HepG2 (cell line): ENCODE results near the gene ZMYND8. TPM values are rescaled to one million over a fixed set of nuclear protein-coding genes. Genes with fewer than 3 reads are reported as not detected.

Source experiments
- HCFC1 ChIP-seq: fragments of 150-350 bp; IDR thresholded peaks from 2 replicates; pipeline ENCODE4 v1.6.1; 2014; ENCODE audit warnings: low read depth, low read length
- KAT8 ChIP-seq: IDR thresholded peaks from 2 replicates; pipeline ENCODE4 v1.6.1; 2016; ENCODE audit warnings: missing genetic modification reagents, missing compliant biosample characterization
- KLF15 ChIP-seq: sonication (generic); formaldehyde crosslinking; IDR thresholded peaks from 2 replicates; pipeline ENCODE4 v1.8.1; 2023; ENCODE audit warnings: borderline replicate concordance, mild to moderate bottlenecking, inconsistent platforms, missing genetic modification reagents, mixed read lengths
- MAFF ChIP-seq: IDR thresholded peaks from 2 replicates; pipeline ENCODE4 v1.6.1; 2011; ENCODE audit warnings: low read depth, low read length, improper control_type of control experiment
- MZF1 ChIP-seq: sonication (generic); formaldehyde crosslinking; IDR thresholded peaks from 2 replicates; pipeline ENCODE4 v1.8.1; 2023; ENCODE audit warnings: mild to moderate bottlenecking, missing genetic modification reagents, borderline replicate concordance
- NFIC ChIP-seq: IDR thresholded peaks from 2 replicates; pipeline ENCODE4 v1.6.1; 2012; ENCODE audit warnings: mild to moderate bottlenecking, low read length, inconsistent platforms
- RBFOX2 ChIP-seq: fragments of 200-400 bp; formaldehyde crosslinking; IDR thresholded peaks from 2 replicates; pipeline ENCODE4 v1.6.1; 2017; ENCODE audit warnings: low read depth, mild to moderate bottlenecking, low read length
- RFX5 ChIP-seq: IDR thresholded peaks from 2 replicates; pipeline ENCODE4 v1.6.1; 2011; ENCODE audit warnings: low read depth, low read length, improper control_type of control experiment
- SPEN ChIP-seq: sonication (generic); formaldehyde crosslinking; IDR thresholded peaks from 2 replicates; pipeline ENCODE4 v1.5.1; 2020; ENCODE audit warnings: low read depth, mild to moderate bottlenecking, missing genetic modification reagents
- TARDBP ChIP-seq: sonication (generic); formaldehyde crosslinking; IDR thresholded peaks from 2 replicates; pipeline ENCODE4 v1.8.0; 2022; ENCODE audit warnings: mild to moderate bottlenecking, missing genetic modification reagents
- ZC3H13 ChIP-seq: sonication (generic); formaldehyde crosslinking; IDR thresholded peaks from 2 replicates; pipeline ENCODE4 v1.8.1; 2023; ENCODE audit warnings: mild to moderate bottlenecking, missing genetic modification reagents, moderate library complexity
- ZFP82 ChIP-seq: sonication (generic); formaldehyde crosslinking; IDR thresholded peaks from 2 replicates; pipeline ENCODE4 v1.5.1; 2020; ENCODE audit warnings: mild to moderate bottlenecking, missing genetic modification reagents, borderline replicate concordance
- ZNF543 ChIP-seq: sonication (generic); formaldehyde crosslinking; IDR thresholded peaks from 2 replicates; pipeline ENCODE4 v1.4.0; 2020; ENCODE audit warnings: mild to moderate bottlenecking, missing genetic modification reagents
- ZNF772 ChIP-seq: sonication (generic); formaldehyde crosslinking; IDR thresholded peaks from 2 replicates; pipeline ENCODE4 v1.5.0; 2020; ENCODE audit warnings: mild to moderate bottlenecking, missing genetic modification reagents
- ZNF878 ChIP-seq: sonication (generic); formaldehyde crosslinking; IDR thresholded peaks from 2 replicates; pipeline ENCODE4 v1.8.1; 2023; ENCODE audit warnings: mild to moderate bottlenecking, missing genetic modification reagents, moderate library complexity
- ZNF891 ChIP-seq: sonication (generic); formaldehyde crosslinking; IDR thresholded peaks from 2 replicates; pipeline ENCODE4 v1.5.0; 2020; ENCODE audit warnings: mild to moderate bottlenecking, missing genetic modification reagents
- ZSCAN21 ChIP-seq: sonication (generic); formaldehyde crosslinking; IDR thresholded peaks from 2 replicates; pipeline ENCODE4 v1.8.0; 2022; ENCODE audit warnings: mild to moderate bottlenecking, missing genetic modification reagents, moderate library complexity, borderline replicate concordance
- polyA plus RNA-seq, 8 experiments: library from polyadenylated mRNA; depleted of rRNA in 3 of 8; stranded (reverse) in 7 of 8; unstranded in 1 of 8; fragments of >200 nt; fragmentation: Illumina TruSeq in 4 of 8; extraction: Trizol in 4 of 8; gene quantifications; 2 replicates each; pipeline versions ENCODE4 v1.2.1 to v1.2.3, GENCODE V29; 2011 to 2016; ENCODE audit warnings: low read depth in 4 of 8, missing spikeins in 1 of 8, mixed read lengths in 1 of 8; ENCODE audit not compliant: insufficient read depth in 1 of 8
- total RNA-seq, 5 experiments: library from RNA; depleted of rRNA; stranded (reverse); fragments of >200 nt; fragmentation: Illumina TruSeq; extraction: Trizol; gene quantifications; 2 replicates each; pipeline ENCODE4 v1.2.3, GENCODE V29; 2016; ENCODE audit warnings: low read depth in 1 of 5
- TF ChIP-seq, protein P1 (sequence below), 2 experiments: sonication (generic) in 1 of 2; formaldehyde crosslinking in 1 of 2; IDR thresholded peaks; 2 replicates each; pipeline versions ENCODE4 v1.6.1 to v1.9.0; 2014 to 2022; ENCODE audit warnings: antibody characterized with exemption in 1 of 2, borderline replicate concordance in 1 of 2, inconsistent platforms in 1 of 2, low read depth in 1 of 2, missing genetic modification reagents in 1 of 2
- TF ChIP-seq, protein P2 (sequence below): sonication (generic); formaldehyde crosslinking; IDR thresholded peaks from 2 replicates; pipeline ENCODE4 v1.4.0; 2020; ENCODE audit warnings: mild to moderate bottlenecking, missing genetic modification reagents
- TF ChIP-seq, protein P3 (sequence below): IDR thresholded peaks from 2 replicates; pipeline ENCODE4 v1.6.1; 2016; ENCODE audit warnings: low read depth, control low read depth

ZMYND8 gene
- total and polyA plus RNA-seq, 2 of the 13 experiments (the other 11 are each of a cell fraction or from before 2014, with no cell fraction given) = 53.9 to 84.7 TPM

DNA sequence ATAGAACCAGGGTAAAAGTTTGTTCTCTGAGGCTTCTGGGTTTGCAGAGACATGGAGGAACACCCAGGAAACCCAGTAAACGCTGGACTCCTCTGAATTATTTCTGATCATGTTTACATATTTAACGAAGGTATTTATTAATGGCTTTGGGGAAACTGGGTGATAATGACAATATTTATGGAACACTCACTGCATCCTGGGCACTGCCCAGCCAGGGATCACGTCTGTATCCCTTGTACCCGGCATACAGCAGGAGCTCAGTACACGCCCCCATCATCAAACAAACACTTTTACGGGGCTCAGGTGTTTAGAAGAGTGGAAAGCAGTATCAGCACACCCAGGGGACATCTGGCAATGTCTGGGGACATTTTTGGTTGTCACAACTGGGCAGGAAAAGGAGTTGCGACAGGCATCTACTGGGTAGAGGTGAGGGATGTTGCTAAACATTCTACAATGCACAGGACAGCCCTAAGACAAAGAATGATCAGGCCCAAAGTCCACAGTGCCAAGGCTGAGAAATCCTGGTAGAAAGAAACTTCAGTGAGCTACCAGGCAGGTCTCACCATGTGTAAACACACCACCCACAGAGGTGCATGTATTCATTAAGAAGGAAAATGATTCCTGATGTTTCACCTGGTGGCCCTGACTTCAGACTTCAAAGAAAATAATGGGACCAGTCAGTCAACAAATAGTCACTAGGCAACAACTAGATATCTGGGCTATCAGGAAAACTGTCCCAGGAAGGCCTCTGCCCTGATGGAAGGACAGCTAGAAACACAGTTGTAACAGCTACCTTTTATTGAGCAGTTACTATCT, 35.3 kb downstream of the ZMYND8 start (continued):
- TF ChIP-seq, protein P1, sequence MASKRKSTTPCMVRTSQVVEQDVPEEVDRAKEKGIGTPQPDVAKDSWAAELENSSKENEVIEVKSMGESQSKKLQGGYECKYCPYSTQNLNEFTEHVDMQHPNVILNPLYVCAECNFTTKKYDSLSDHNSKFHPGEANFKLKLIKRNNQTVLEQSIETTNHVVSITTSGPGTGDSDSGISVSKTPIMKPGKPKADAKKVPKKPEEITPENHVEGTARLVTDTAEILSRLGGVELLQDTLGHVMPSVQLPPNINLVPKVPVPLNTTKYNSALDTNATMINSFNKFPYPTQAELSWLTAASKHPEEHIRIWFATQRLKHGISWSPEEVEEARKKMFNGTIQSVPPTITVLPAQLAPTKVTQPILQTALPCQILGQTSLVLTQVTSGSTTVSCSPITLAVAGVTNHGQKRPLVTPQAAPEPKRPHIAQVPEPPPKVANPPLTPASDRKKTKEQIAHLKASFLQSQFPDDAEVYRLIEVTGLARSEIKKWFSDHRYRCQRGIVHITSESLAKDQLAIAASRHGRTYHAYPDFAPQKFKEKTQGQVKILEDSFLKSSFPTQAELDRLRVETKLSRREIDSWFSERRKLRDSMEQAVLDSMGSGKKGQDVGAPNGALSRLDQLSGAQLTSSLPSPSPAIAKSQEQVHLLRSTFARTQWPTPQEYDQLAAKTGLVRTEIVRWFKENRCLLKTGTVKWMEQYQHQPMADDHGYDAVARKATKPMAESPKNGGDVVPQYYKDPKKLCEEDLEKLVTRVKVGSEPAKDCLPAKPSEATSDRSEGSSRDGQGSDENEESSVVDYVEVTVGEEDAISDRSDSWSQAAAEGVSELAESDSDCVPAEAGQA (IDR thresholded peaks at IDR 0.05; ENCODE audit: low read depth) = no peak
- TF ChIP-seq, protein P1 (CRISPR knock-in tag; IDR thresholded peaks at IDR 0.05; ENCODE audit: borderline replicate concordance) = no peak
- no peak for TF ChIP-seq RBFOX2
- TF ChIP-seq ZC3H13 (CRISPR knock-in tag) = no peak
- no peak for TF ChIP-seq MAFF
- 0 out of 2 replicates have a peak, but pooled peaks have one; percentile 62 for TF ChIP-seq NFIC
- TF ChIP-seq TARDBP (CRISPR knock-in tag) = 0 out of 2 replicates have a peak, but pooled peaks have one; percentile 42
- 0 out of 2 replicates have a peak, but pooled peaks have one; percentile 9 for TF ChIP-seq HCFC1
- TF ChIP-seq ZFP82 (CRISPR knock-in tag) = no peak
- TF ChIP-seq, protein P2, sequence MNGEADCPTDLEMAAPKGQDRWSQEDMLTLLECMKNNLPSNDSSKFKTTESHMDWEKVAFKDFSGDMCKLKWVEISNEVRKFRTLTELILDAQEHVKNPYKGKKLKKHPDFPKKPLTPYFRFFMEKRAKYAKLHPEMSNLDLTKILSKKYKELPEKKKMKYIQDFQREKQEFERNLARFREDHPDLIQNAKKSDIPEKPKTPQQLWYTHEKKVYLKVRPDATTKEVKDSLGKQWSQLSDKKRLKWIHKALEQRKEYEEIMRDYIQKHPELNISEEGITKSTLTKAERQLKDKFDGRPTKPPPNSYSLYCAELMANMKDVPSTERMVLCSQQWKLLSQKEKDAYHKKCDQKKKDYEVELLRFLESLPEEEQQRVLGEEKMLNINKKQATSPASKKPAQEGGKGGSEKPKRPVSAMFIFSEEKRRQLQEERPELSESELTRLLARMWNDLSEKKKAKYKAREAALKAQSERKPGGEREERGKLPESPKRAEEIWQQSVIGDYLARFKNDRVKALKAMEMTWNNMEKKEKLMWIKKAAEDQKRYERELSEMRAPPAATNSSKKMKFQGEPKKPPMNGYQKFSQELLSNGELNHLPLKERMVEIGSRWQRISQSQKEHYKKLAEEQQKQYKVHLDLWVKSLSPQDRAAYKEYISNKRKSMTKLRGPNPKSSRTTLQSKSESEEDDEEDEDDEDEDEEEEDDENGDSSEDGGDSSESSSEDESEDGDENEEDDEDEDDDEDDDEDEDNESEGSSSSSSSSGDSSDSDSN (CRISPR knock-in tag) = peak; percentile 51
- no peak for TF ChIP-seq ZNF878
- TF ChIP-seq, protein P3, sequence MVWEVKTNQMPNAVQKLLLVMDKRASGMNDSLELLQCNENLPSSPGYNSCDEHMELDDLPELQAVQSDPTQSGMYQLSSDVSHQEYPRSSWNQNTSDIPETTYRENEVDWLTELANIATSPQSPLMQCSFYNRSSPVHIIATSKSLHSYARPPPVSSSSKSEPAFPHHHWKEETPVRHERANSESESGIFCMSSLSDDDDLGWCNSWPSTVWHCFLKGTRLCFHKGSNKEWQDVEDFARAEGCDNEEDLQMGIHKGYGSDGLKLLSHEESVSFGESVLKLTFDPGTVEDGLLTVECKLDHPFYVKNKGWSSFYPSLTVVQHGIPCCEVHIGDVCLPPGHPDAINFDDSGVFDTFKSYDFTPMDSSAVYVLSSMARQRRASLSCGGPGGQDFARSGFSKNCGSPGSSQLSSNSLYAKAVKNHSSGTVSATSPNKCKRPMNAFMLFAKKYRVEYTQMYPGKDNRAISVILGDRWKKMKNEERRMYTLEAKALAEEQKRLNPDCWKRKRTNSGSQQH (CRISPR knock-in tag) = no peak
- TF ChIP-seq KAT8 (CRISPR knock-in tag) = peak; percentile 55; the same call in 1 of the 2 replicates
- peak; percentile 48; the same call in 1 of the 2 replicates for TF ChIP-seq SPEN (CRISPR knock-in tag)
- no peak for TF ChIP-seq ZNF772 (CRISPR knock-in tag)
- TF ChIP-seq KLF15 (CRISPR knock-in tag) = no peak
- no peak for TF ChIP-seq ZNF543
- TF ChIP-seq RFX5 = no peak
- TF ChIP-seq MZF1 (CRISPR knock-in tag) = no peak
- no peak for TF ChIP-seq ZSCAN21
- no peak for TF ChIP-seq ZNF891
